ENCODE results near the gene HDAC8. TPM values are rescaled to one million over a fixed set of nuclear protein-coding genes. Genes with fewer than 3 reads are reported as not detected.

Gene HDAC8
- total RNA-seq, 1 experiment from 2014 or later: 33.5 TPM

- no peak overlapping the region for H3K27ac ChIP-seq (ENCODE audit: low read length)
- intact Hi-C loops (cut with micrococcal nuclease; ENCODE audit: unreplicated experiment) (no loop called here), in situ Hi-C loops (cut with HindIII; ENCODE audit: low pct_unique_long_range_greater_than_20kb, low sequenced_read_pairs) (no loop called here)
- ChIA-PET POLR2A (no interaction called here), CTCF (no interaction called here)
- H3K27me3 ChIP-seq (ENCODE audit: control insufficient read depth, insufficient read depth, low read length): no peaks in the 10 kb centered on the region
- DNase-seq (ENCODE audit: low read depth, low spot score): no peak
- no peaks in the 10 kb centered on the region for H3K4me1 ChIP-seq (ENCODE audit: control insufficient read depth, insufficient read depth, low read length)
- no TSS peak for BruUV-seq (replicated peaks)
- no peaks in the 10 kb centered on the region for H3K36me3 ChIP-seq (ENCODE audit: control insufficient read depth, insufficient read depth, low read length)
- no peak overlapping the region for H3K4me3 ChIP-seq (ENCODE audit: low read depth in 2 of 2, low read length in 2 of 2)
- TF ChIP-seq REST (IDR thresholded peaks at IDR 0.05; ENCODE audit: insufficient read depth in 1 of 2, low read depth in 2 of 2, low read length in 1 of 2) (no peak), SIN3A (IDR thresholded peaks at IDR 0.05; ENCODE audit: borderline replicate concordance, insufficient read depth, low read depth, low read length) (no peak), POLR2AphosphoS5 (IDR thresholded peaks at IDR 0.05; ENCODE audit: low read depth, low read length) (no peak), CTCF (IDR thresholded peaks at IDR 0.05) (no peak), TCF7L2 (IDR thresholded peaks at IDR 0.05; ENCODE audit: low read depth, low read length) (no peak)
- no peak for ATAC-seq
- no peaks in the 10 kb centered on the region for H3K9me3 ChIP-seq (ENCODE audit: control insufficient read depth, insufficient read depth, low read depth, low read length)
Measured at GRCh38 chrX:72368796-72369195, 203.8 kb downstream of the HDAC8 start.

GRCh38 chrX:72367516-72367915, 205.1 kb downstream of the HDAC8 start:
- ChIA-PET POLR2A (no interaction called here), CTCF (no interaction called here)
- no peaks in the 10 kb centered on the region for H3K36me3 ChIP-seq (ENCODE audit: control insufficient read depth, insufficient read depth, low read length)
- no peaks in the 10 kb centered on the region for H3K27me3 ChIP-seq (ENCODE audit: control insufficient read depth, insufficient read depth, low read length)
- TF ChIP-seq CTCF (IDR thresholded peaks at IDR 0.05) (no peak), POLR2AphosphoS5 (IDR thresholded peaks at IDR 0.05; ENCODE audit: low read depth, low read length) (no peak), TCF7L2 (IDR thresholded peaks at IDR 0.05; ENCODE audit: low read depth, low read length) (no peak), SIN3A (IDR thresholded peaks at IDR 0.05; ENCODE audit: borderline replicate concordance, insufficient read depth, low read depth, low read length) (no peak), REST (IDR thresholded peaks at IDR 0.05; ENCODE audit: insufficient read depth in 1 of 2, low read depth in 2 of 2, low read length in 1 of 2) (no peak)
- no peak overlapping the region for H3K4me3 ChIP-seq (ENCODE audit: low read depth in 2 of 2, low read length in 2 of 2)
- ATAC-seq (no peak), DNase-seq (ENCODE audit: low read depth, low spot score) (no peak)
- intact Hi-C loops (cut with micrococcal nuclease; ENCODE audit: unreplicated experiment): no loop called here
- H3K9me3 ChIP-seq (ENCODE audit: control insufficient read depth, insufficient read depth, low read depth, low read length): no peaks in the 10 kb centered on the region
- no TSS peak for BruUV-seq (replicated peaks)
- no peaks in the 10 kb centered on the region for H3K4me1 ChIP-seq (ENCODE audit: control insufficient read depth, insufficient read depth, low read length)
- in situ Hi-C loops (cut with HindIII; ENCODE audit: low pct_unique_long_range_greater_than_20kb, low sequenced_read_pairs): no loop called here
- H3K27ac ChIP-seq (ENCODE audit: low read length): no peak overlapping the region
